Measurements from ENCODE around the gene ADAMTS19.

DNA sequence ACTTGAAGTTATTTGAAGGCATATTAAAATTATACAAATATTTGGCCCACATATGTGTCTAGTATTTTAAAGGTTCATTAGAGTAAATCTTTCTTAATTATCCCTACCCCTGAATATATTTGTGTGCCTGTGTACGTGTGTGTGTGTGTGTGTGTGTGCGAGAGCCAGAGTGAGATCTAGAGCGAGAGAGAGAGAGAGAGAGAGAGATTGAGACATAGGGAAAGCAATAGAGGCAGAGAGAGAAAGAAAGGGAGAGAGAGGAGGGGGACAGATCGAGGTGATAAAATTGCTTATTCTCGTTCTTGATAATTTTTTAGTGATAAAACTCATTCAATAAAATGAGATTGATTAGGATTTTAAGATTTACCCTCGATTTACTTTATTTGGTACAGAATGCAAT, 47.4 kb downstream of the ADAMTS19 start:
- TF ChIP-seq CTCF (IDR thresholded peaks at IDR 0.05) = no peak
- TF ChIP-seq POLR2A (IDR thresholded peaks at IDR 0.05) = no peak
- TF ChIP-seq POLR2AphosphoS5 (IDR thresholded peaks at IDR 0.05) = no peak
